Measurements from ENCODE around the gene GNAT3.

GNAT3 gene

GRCh38 chr7:80463272-80463920, 48.5 kb downstream of the GNAT3 start:
- no peak for DNase-seq (ENCODE audit: low read depth in 2 of 2)

GRCh38 chr7:80460857-80461256, 51.0 kb downstream of the GNAT3 start:
- DNase-seq (ENCODE audit: low read depth in 2 of 2), result no peak

GRCh38 chr7:80459776-80460510, 51.9 kb downstream of the GNAT3 start:
- no peak for DNase-seq (ENCODE audit: low read depth in 2 of 2)

- DNase-seq (ENCODE audit: low read depth in 2 of 2), result no peak
Measured at GRCh38 chr7:80458822-80459725, 52.8 kb downstream of the GNAT3 start.

- DNase-seq (ENCODE audit: low read depth in 2 of 2), result no peak
Measured at GRCh38 chr7:80453699-80454340, 58.0 kb downstream of the GNAT3 start.

GRCh38 chr7:80450621-80451308, 61.1 kb downstream of the GNAT3 start:
- DNase-seq (ENCODE audit: low read depth in 2 of 2), result no peak

GRCh38 chr7:80449836-80450235, 62.0 kb downstream of the GNAT3 start:
- DNase-seq (ENCODE audit: low read depth in 2 of 2), result no peak

GRCh38 chr7:80445351-80445750, 66.5 kb downstream of the GNAT3 start:
- DNase-seq (ENCODE audit: low read depth in 2 of 2), result no peak

GRCh38 chr7:80444811-80445210, 67.1 kb downstream of the GNAT3 start:
- no peak for DNase-seq (ENCODE audit: low read depth in 2 of 2)

GRCh38 chr7:80443325-80443724, 68.5 kb downstream of the GNAT3 start:
- DNase-seq (ENCODE audit: low read depth in 2 of 2), result no peak

GRCh38 chr7:80440883-80441282, 71.0 kb downstream of the GNAT3 start:
- no peak for DNase-seq (ENCODE audit: low read depth in 2 of 2)

- no peak for DNase-seq (ENCODE audit: low read depth in 2 of 2)
Measured at GRCh38 chr7:80439894-80440821, 71.7 kb downstream of the GNAT3 start.

- no peak for DNase-seq (ENCODE audit: low read depth in 2 of 2)
Measured at GRCh38 chr7:80435521-80435920, 76.3 kb downstream of the GNAT3 start.

- no peak for DNase-seq (ENCODE audit: low read depth in 2 of 2)
Measured at GRCh38 chr7:80434047-80434446, 77.8 kb downstream of the GNAT3 start.

GRCh38 chr7:80432166-80432565, 79.7 kb downstream of the GNAT3 start:
- no peak for DNase-seq (ENCODE audit: low read depth in 2 of 2)

GRCh38 chr7:80429181-80429580, 82.7 kb downstream of the GNAT3 start:
- no peak for DNase-seq (ENCODE audit: low read depth in 2 of 2)

GRCh38 chr7:80428161-80429054, 83.5 kb downstream of the GNAT3 start:
- DNase-seq (ENCODE audit: low read depth in 2 of 2), result no peak

- no peak for DNase-seq (ENCODE audit: low read depth in 2 of 2)
Measured at GRCh38 chr7:80427218-80427617, 84.6 kb downstream of the GNAT3 start.

- DNase-seq (ENCODE audit: low read depth in 2 of 2), result no peak
Measured at GRCh38 chr7:80420876-80421275, 91.0 kb downstream of the GNAT3 start.

All from stimulated activated CD8-positive, alpha-beta memory T cell treated with anti-CD3 and anti-CD28 coated beads, Interleukin-7, amount 100 ng/mL, for 4 hours (primary cell).